Esophagus squamous epithelium (tissue), 4 donors: ENCODE results near the gene LIM2.

Experiments used
- POLR2A ChIP-seq, 4 donors: fragments of 450-650 bp; IDR thresholded peaks; one replicate each; pipeline ENCODE4 v1.6.1; 2017; ENCODE audit warnings: antibody characterized with exemption in 4 of 4, mild to moderate bottlenecking in 4 of 4, moderate library complexity in 3 of 4
- TF ChIP-seq, protein P1 (sequence below), 6 experiments: fragments of 450-650 bp in 4 of 6; fragments of 200-600 bp in 2 of 6; sonication (generic) in 2 of 6; IDR thresholded peaks; one replicate each; pipeline ENCODE4 v1.5.1; 2016 to 2019; ENCODE audit warnings: antibody characterized with exemption in 6 of 6, mild to moderate bottlenecking in 4 of 6, moderate library complexity in 4 of 6

DNA sequence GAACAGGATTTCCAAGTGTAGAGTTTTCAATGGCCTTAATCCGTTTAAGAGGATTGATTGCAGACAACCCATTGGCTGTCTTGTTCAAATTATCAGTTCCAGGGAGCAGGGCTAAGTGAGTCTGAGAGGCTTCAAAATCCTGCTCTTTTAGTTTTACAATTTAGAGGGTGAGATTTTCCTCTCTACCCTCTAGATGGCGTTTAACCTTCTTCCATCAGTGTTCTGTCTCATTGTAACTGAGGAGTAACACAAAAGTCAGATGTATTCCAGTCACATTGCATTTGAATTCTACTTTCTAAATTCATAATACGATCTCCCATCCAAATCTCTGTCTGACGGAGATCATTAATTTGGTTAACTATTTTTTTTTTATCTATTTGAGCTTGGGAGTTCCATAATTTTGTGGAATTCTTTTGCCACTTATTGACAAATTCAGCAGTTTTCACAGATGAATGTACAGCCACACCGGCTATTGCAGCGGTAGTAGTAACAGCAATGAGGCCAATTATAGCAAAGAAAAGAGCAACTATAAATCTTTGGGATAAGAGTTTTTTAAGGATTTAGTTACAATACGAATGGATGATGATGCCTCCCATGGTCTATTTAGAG, 10.4 kb upstream of the LIM2 start:
- no peak for TF ChIP-seq POLR2A (IDR thresholded peaks at IDR 0.05)
- TF ChIP-seq, protein P1, sequence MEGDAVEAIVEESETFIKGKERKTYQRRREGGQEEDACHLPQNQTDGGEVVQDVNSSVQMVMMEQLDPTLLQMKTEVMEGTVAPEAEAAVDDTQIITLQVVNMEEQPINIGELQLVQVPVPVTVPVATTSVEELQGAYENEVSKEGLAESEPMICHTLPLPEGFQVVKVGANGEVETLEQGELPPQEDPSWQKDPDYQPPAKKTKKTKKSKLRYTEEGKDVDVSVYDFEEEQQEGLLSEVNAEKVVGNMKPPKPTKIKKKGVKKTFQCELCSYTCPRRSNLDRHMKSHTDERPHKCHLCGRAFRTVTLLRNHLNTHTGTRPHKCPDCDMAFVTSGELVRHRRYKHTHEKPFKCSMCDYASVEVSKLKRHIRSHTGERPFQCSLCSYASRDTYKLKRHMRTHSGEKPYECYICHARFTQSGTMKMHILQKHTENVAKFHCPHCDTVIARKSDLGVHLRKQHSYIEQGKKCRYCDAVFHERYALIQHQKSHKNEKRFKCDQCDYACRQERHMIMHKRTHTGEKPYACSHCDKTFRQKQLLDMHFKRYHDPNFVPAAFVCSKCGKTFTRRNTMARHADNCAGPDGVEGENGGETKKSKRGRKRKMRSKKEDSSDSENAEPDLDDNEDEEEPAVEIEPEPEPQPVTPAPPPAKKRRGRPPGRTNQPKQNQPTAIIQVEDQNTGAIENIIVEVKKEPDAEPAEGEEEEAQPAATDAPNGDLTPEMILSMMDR (IDR thresholded peaks at IDR 0.05): peak in 4 of 6 experiments; percentile 31 to 46 (median 38)
